ENCODE results near the gene FLII. TPM values are rescaled to one million over a fixed set of nuclear protein-coding genes. Genes with fewer than 3 reads are reported as not detected.

FLII gene
- polyA plus RNA-seq, 3 donors, result 129 to 142 (median 141) TPM

- DNase-seq (ENCODE audit: low read depth in 3 of 3, low spot score in 2 of 3), result no peak
Measured at GRCh38 chr17:18246109-18246725, 12.3 kb downstream of the FLII start.

GRCh38 chr17:18245038-18245776 lies 13.3 kb downstream of the FLII start:
- no peak for DNase-seq (ENCODE audit: low read depth in 3 of 3, low spot score in 2 of 3)

- DNase-seq (ENCODE audit: low read depth in 3 of 3, low spot score in 2 of 3), result no peak
Measured at GRCh38 chr17:18241229-18241871, 17.2 kb downstream of the FLII start.

- DNase-seq (ENCODE audit: low read depth in 3 of 3, low spot score in 2 of 3), result no peak
Measured at GRCh38 chr17:18240449-18240848, 18.1 kb downstream of the FLII start.

- no peak for DNase-seq (ENCODE audit: low read depth in 3 of 3, low spot score in 2 of 3)
Measured at GRCh38 chr17:18238299-18238698, 20.2 kb downstream of the FLII start.

- DNase-seq (ENCODE audit: low read depth in 3 of 3, low spot score in 2 of 3), result no peak
Measured at GRCh38 chr17:18237461-18237860, 21.1 kb downstream of the FLII start.

GRCh38 chr17:18236494-18236893 lies 22.0 kb downstream of the FLII start:
- no peak for DNase-seq (ENCODE audit: low read depth in 3 of 3, low spot score in 2 of 3)

- no peak for DNase-seq (ENCODE audit: low read depth in 3 of 3, low spot score in 2 of 3)
Measured at GRCh38 chr17:18235743-18236256, 22.7 kb downstream of the FLII start.

- DNase-seq (ENCODE audit: low read depth in 3 of 3, low spot score in 2 of 3), result no peak
Measured at GRCh38 chr17:18234853-18235380, 23.6 kb downstream of the FLII start.

- no peak for DNase-seq (ENCODE audit: low read depth in 3 of 3, low spot score in 2 of 3)
Measured at GRCh38 chr17:18233803-18234518, 24.6 kb downstream of the FLII start.

GRCh38 chr17:18231164-18231563 lies 27.4 kb downstream of the FLII start:
- no peak for DNase-seq (ENCODE audit: low read depth in 3 of 3, low spot score in 2 of 3)

GRCh38 chr17:18230288-18231141 lies 28.0 kb downstream of the FLII start:
- DNase-seq (ENCODE audit: low read depth in 3 of 3, low spot score in 2 of 3), result no peak

- no peak for DNase-seq (ENCODE audit: low read depth in 3 of 3, low spot score in 2 of 3)
Measured at GRCh38 chr17:18229771-18230170, 28.8 kb downstream of the FLII start.

- no peak for DNase-seq (ENCODE audit: low read depth in 3 of 3, low spot score in 2 of 3)
Measured at GRCh38 chr17:18229254-18229653, 29.3 kb downstream of the FLII start.

- DNase-seq (ENCODE audit: low read depth in 3 of 3, low spot score in 2 of 3), result no peak
Measured at GRCh38 chr17:18228176-18228682, 30.3 kb downstream of the FLII start.

- no peak for DNase-seq (ENCODE audit: low read depth in 3 of 3, low spot score in 2 of 3)
Measured at GRCh38 chr17:18227635-18228034, 30.9 kb downstream of the FLII start.

- DNase-seq (ENCODE audit: low read depth in 3 of 3, low spot score in 2 of 3), result no peak
Measured at GRCh38 chr17:18226284-18226945, 32.1 kb downstream of the FLII start.

- no peak for DNase-seq (ENCODE audit: low read depth in 3 of 3, low spot score in 2 of 3)
Measured at GRCh38 chr17:18225642-18226283, 32.8 kb downstream of the FLII start.

All from right renal cortex interstitium (tissue), 3 donors.